ENCODE measurements around the gene ATP8B1. TPM values are rescaled to one million over a fixed set of nuclear protein-coding genes. Genes with fewer than 3 reads are reported as not detected.

ATP8B1 gene
- total and polyA plus RNA-seq, 2 of the 8 experiments (the other 6 are each of a cell fraction or from before 2014, with no cell fraction given): 1.1 to 4.6 TPM

- no peak for TF ChIP-seq E2F6 (IDR thresholded peaks at IDR 0.05)
- TF ChIP-seq, protein P1, sequence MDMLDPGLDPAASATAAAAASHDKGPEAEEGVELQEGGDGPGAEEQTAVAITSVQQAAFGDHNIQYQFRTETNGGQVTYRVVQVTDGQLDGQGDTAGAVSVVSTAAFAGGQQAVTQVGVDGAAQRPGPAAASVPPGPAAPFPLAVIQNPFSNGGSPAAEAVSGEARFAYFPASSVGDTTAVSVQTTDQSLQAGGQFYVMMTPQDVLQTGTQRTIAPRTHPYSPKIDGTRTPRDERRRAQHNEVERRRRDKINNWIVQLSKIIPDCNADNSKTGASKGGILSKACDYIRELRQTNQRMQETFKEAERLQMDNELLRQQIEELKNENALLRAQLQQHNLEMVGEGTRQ (IDR thresholded peaks at IDR 0.05; ENCODE audit: low read length): no peak
- TF ChIP-seq CBX5 (IDR thresholded peaks at IDR 0.05; ENCODE audit: low read depth, low read length): no peak
- no peak for TF ChIP-seq MAX (IDR thresholded peaks at IDR 0.05)
Observed at GRCh38 chr18:57744211-57744694, 58.9 kb downstream of the ATP8B1 start (continued).

Measured in H1 (cell line).